HCT116 (cell line): Measurements from ENCODE around the gene PNKP. TPM values are rescaled to one million over a fixed set of nuclear protein-coding genes. Genes with fewer than 3 reads are reported as not detected.

ENCODE experiments used
- ATAC-seq: fragments of 200-7000 bp; cut with Tn5 transposase; 2 replicates; pipeline ENCODE4 v1.9.1; 2020; ENCODE audit warnings: mild to moderate bottlenecking, moderate library complexity
- BruUV-seq: library from RNA; stranded (reverse); fragments of 400-500 nt; replicated peaks from 2 replicates; lab custom pipeline; 2021; lab: Mats Ljungman, UMichigan
- CTCF ChIA-PET: fragments of 300-600 bp; sonication (Branson Sonifier 250); formaldehyde crosslinking; loops from one replicate; lab custom pipeline; 2021; ENCODE audit warnings: antibody characterized with exemption; lab: Charles Lee
- POLR2A ChIA-PET: fragments of 300-600, 350-600 bp; sonication (Branson Sonifier 250); formaldehyde crosslinking; loops from one replicate; lab custom pipeline; 2021; ENCODE audit warnings: antibody characterized with exemption; lab: Charles Lee
- RAD21 ChIA-PET, 2 experiments: fragments of 300-600 bp; sonication (Branson Sonifier 250); formaldehyde crosslinking; loops; one replicate each; lab custom pipeline; 2023; ENCODE audit warnings: low total read pairs in 2 of 2; ENCODE audit not compliant: uncharacterized antibody in 2 of 2, unreplicated experiment in 2 of 2, low non-redundant PET in 1 of 2; lab: Charles Lee
- DNase-seq: peaks from one replicate; pipeline ENCODE4 v3.0.0-alpha.2; 2010; ENCODE audit warnings: low read depth, low spot score
- H2AFZ ChIP-seq: fragments of 200-600 bp; shearing (Covaris generic), sonication (generic); 2 replicates; pipeline ENCODE4 v1.6.1; 2017; ENCODE audit warnings: low read depth, mixed run types, mixed read lengths, antibody characterized with exemption, low read length; ENCODE audit not compliant: poor library complexity, severe bottlenecking
- H3K27ac ChIP-seq: 2 replicates; pipeline ENCODE4 v1.5.1; 2012; ENCODE audit warnings: low read depth, low read length
- H3K27me3 ChIP-seq: fragments of 200-600 bp; sonication (generic); 2 replicates; pipeline ENCODE4 v1.6.1; 2016; ENCODE audit warnings: mixed run types, low read length, mixed read lengths; ENCODE audit not compliant: insufficient read depth
- H3K36me3 ChIP-seq, 2 experiments: fragments of 200-500 bp in 1 of 2; fragments of 200-600 bp in 1 of 2; sonication (Bioruptor generic) in 1 of 2; sonication (generic) in 1 of 2; 2 replicates each; pipeline versions ENCODE4 v1.5.1 to v1.6.1; 2014 to 2016; ENCODE audit warnings: low read length in 2 of 2, inconsistent platforms in 1 of 2, mixed read lengths in 1 of 2, mixed run types in 1 of 2; ENCODE audit not compliant: insufficient read depth in 2 of 2, control insufficient read depth in 1 of 2
- H3K4me1 ChIP-seq, 2 experiments: fragments of 200-600 bp in 1 of 2; sonication (generic) in 1 of 2; 2 replicates each; pipeline versions ENCODE4 v1.5.1 to v1.6.1; 2012 to 2017; ENCODE audit warnings: low read length in 2 of 2, inconsistent platforms in 1 of 2, mild to moderate bottlenecking in 1 of 2, mixed read lengths in 1 of 2, mixed run types in 1 of 2, moderate library complexity in 1 of 2; ENCODE audit not compliant: insufficient read depth in 2 of 2, control insufficient read depth in 1 of 2
- H3K4me2 ChIP-seq: fragments of 200-600 bp; sonication (generic); 2 replicates; pipeline ENCODE4 v1.6.1; 2017; ENCODE audit warnings: mixed run types, low read length, mixed read lengths
- H3K4me3 ChIP-seq, 2 experiments: fragments of 200-600 bp in 1 of 2; sonication (generic) in 1 of 2; replicated peaks in 1 of 2; 2 replicates each; pipeline ENCODE4 v1.5.1; 2011 to 2016; ENCODE audit warnings: low read length in 2 of 2, control low read depth in 1 of 2, low read depth in 1 of 2, mild to moderate bottlenecking in 1 of 2, mixed read lengths in 1 of 2, mixed run types in 1 of 2
- H3K79me2 ChIP-seq: fragments of 200-600 bp; sonication (generic); 2 replicates; pipeline ENCODE4 v1.6.1; 2017; ENCODE audit warnings: mild to moderate bottlenecking, mixed run types, low read length, moderate library complexity, mixed read lengths; ENCODE audit not compliant: insufficient read depth
- H3K9ac ChIP-seq: fragments of 200-600 bp; sonication (generic); 2 replicates; pipeline ENCODE4 v1.6.1; 2016; ENCODE audit warnings: low read length, mixed read lengths
- H3K9me2 ChIP-seq: fragments of 200-600 bp; sonication (generic), shearing (Covaris generic); 2 replicates; pipeline ENCODE4 v1.6.1; 2017; ENCODE audit warnings: mixed run types, mild to moderate bottlenecking, moderate library complexity; ENCODE audit not compliant: insufficient read depth
- H3K9me3 ChIP-seq, 2 experiments: fragments of 200-500 bp in 1 of 2; fragments of 200-600 bp in 1 of 2; sonication (Bioruptor generic) in 1 of 2; sonication (generic) in 1 of 2; 2 replicates each; pipeline ENCODE4 v1.6.1; 2014 to 2017; ENCODE audit warnings: low read length in 2 of 2, mixed read lengths in 2 of 2, inconsistent platforms in 1 of 2, low read depth in 1 of 2, mild to moderate bottlenecking in 1 of 2, mixed run types in 1 of 2, moderate library complexity in 1 of 2; ENCODE audit not compliant: control insufficient read depth in 1 of 2, insufficient read depth in 1 of 2
- H4K20me1 ChIP-seq: fragments of 200-600 bp; sonication (generic), shearing (Covaris generic); 2 replicates; pipeline ENCODE4 v1.6.1; 2017; ENCODE audit warnings: mixed run types, mild to moderate bottlenecking, moderate library complexity; ENCODE audit not compliant: insufficient read depth
- ATF3 ChIP-seq: IDR thresholded peaks from 2 replicates; pipeline ENCODE4 v1.6.1; 2012
- CBX3 ChIP-seq: IDR thresholded peaks from 2 replicates; pipeline ENCODE4 v1.6.1; 2012; ENCODE audit warnings: low read depth
- CTCF ChIP-seq, 3 experiments: fragments of 200-600 bp in 1 of 3; sonication (generic) in 1 of 3; IDR thresholded peaks in 2 of 3; conservative IDR thresholded peaks in 1 of 3; 2 replicates each; pipeline ENCODE4 v1.5.1; 2012 to 2017; ENCODE audit warnings: low read depth in 2 of 3, low read length in 2 of 3, antibody characterized with exemption in 1 of 3, borderline replicate concordance in 1 of 3, control low read depth in 1 of 3, mild to moderate bottlenecking in 1 of 3, mixed read lengths in 1 of 3, mixed run types in 1 of 3, moderate library complexity in 1 of 3; ENCODE audit not compliant: insufficient read depth in 1 of 3
- EGR1 ChIP-seq: IDR thresholded peaks from 2 replicates; pipeline ENCODE4 v1.6.1; 2012; ENCODE audit warnings: low read depth
- ELF1 ChIP-seq: IDR thresholded peaks from 2 replicates; pipeline ENCODE4 v1.6.1; 2012; ENCODE audit warnings: low read depth, borderline replicate concordance
- EZH2phosphoT487 ChIP-seq: fragments of 200-600 bp; IDR thresholded peaks from 2 replicates; pipeline ENCODE4 v1.6.1; 2018; ENCODE audit warnings: antibody characterized with exemption, borderline replicate concordance
- FOSL1 ChIP-seq: IDR thresholded peaks from 2 replicates; pipeline ENCODE4 v1.6.1; 2012; ENCODE audit warnings: low read depth
- JUND ChIP-seq: IDR thresholded peaks from 2 replicates; pipeline ENCODE4 v1.6.1; 2012
- MAX ChIP-seq: IDR thresholded peaks from 2 replicates; pipeline ENCODE4 v1.6.1; 2012
- POLR2A ChIP-seq: IDR thresholded peaks from 2 replicates; pipeline ENCODE4 v1.7.0; 2011; ENCODE audit warnings: borderline replicate concordance; ENCODE audit not compliant: insufficient read depth, insufficient read length; ENCODE audit errors: extremely low read depth
- RAD21 ChIP-seq: IDR thresholded peaks from 2 replicates; pipeline ENCODE4 v1.6.1; 2012; ENCODE audit warnings: low read depth, mild to moderate bottlenecking
- REST ChIP-seq: IDR thresholded peaks from 2 replicates; pipeline ENCODE4 v1.6.1; 2012; ENCODE audit warnings: low read depth
- SIN3A ChIP-seq: IDR thresholded peaks from 2 replicates; pipeline ENCODE4 v1.6.1; 2012; ENCODE audit warnings: low read depth
- SP1 ChIP-seq: IDR thresholded peaks from 2 replicates; pipeline ENCODE4 v1.6.1; 2012; ENCODE audit warnings: low read depth
- TCF7L2 ChIP-seq: IDR thresholded peaks from 2 replicates; pipeline ENCODE4 v1.7.0; 2011; ENCODE audit warnings: borderline replicate concordance, inconsistent platforms; ENCODE audit not compliant: insufficient read depth, insufficient read length; ENCODE audit errors: extremely low read depth
- YY1 ChIP-seq: IDR thresholded peaks from 2 replicates; pipeline ENCODE4 v1.6.1; 2011; ENCODE audit warnings: low read length, low read depth, moderate library complexity, mild to moderate bottlenecking; ENCODE audit not compliant: insufficient replicate concordance; ENCODE audit errors: extremely low read depth
- ZBTB33 ChIP-seq: IDR thresholded peaks from 2 replicates; pipeline ENCODE4 v1.6.1; 2011; ENCODE audit warnings: mild to moderate bottlenecking, low read length, moderate library complexity; ENCODE audit not compliant: insufficient replicate concordance; ENCODE audit errors: extremely low read depth
- ZFX ChIP-seq: fragments of 450-650 bp; IDR thresholded peaks from 2 replicates; pipeline ENCODE4 v1.6.1; 2017
- ZNF274 ChIP-seq: fragments of 200-500 bp; sonication (Bioruptor generic); IDR thresholded peaks from 2 replicates; pipeline ENCODE4 v1.6.1; 2014; ENCODE audit warnings: mild to moderate bottlenecking, low read depth, low read length, inconsistent platforms
- intact Hi-C: fragments of 100-400 bp; cut with micrococcal nuclease; formaldehyde crosslinking; loops from 2 replicates; pipeline ENCODE4 v1.10.0; 2022
- total RNA-seq: library from RNA; stranded (reverse); gene quantifications from one replicate; pipeline ENCODE4 v1.2.1, GENCODE V29; 2021; ENCODE audit not compliant: unreplicated experiment

PNKP gene
- total RNA-seq, 1 experiment from 2014 or later, result 129 TPM

GRCh38 chr19:49904136-49904535 lies 36.8 kb upstream of the PNKP start:
- no TSS peak for BruUV-seq
- CTCF ChIA-PET, result no interaction called here

More at GRCh38 chr19:49904136-49904535, 36.8 kb upstream of the PNKP start:
- DNase-seq, result no peak
- H3K36me3 ChIP-seq, result peaks cover 4 to 26% of the 10 kb centered on the region in 2 experiments; a peak in 3 of 4 replicates
- no peak overlapping the region for H3K4me2 ChIP-seq
- H4K20me1 ChIP-seq, result no peaks in the 10 kb centered on the region
- no peak overlapping the region for H3K9ac ChIP-seq
- no peaks in the 10 kb centered on the region for H3K9me2 ChIP-seq
- no peak for ATAC-seq
- H3K79me2 ChIP-seq, result peaks cover 4% of the 10 kb centered on the region; the same call in 1 of the 2 replicates
- no peaks in the 10 kb centered on the region for H3K27me3 ChIP-seq
- no peaks in the 10 kb centered on the region for H3K4me1 ChIP-seq
- no peak overlapping the region for H3K4me3 ChIP-seq
- H2AFZ ChIP-seq, result no peak overlapping the region
- TF ChIP-seq ZBTB33 (no peak), TCF7L2 (no peak), EGR1 (no peak), REST (no peak), MAX (no peak), RAD21 (no peak), ZNF274 (no peak), JUND (no peak), ELF1 (no peak), YY1 (no peak), ATF3 (no peak), SIN3A (no peak), EZH2phosphoT487 (no peak), SP1 (no peak), CBX3 (no peak), CTCF (IDR thresholded peaks at IDR 0.05 in 2 of 3, conservative IDR thresholded peaks at IDR 0.05 in 1 of 3; ENCODE audit: borderline replicate concordance in 1 of 3, insufficient read depth in 1 of 3, low read depth in 2 of 3, low read length in 2 of 3) (no peak), ZFX (no peak), FOSL1 (no peak), POLR2A (no peak)
- no peak overlapping the region for H3K27ac ChIP-seq
- intact Hi-C loops, result no loop called here
- ChIA-PET RAD21 (no interaction called here), POLR2A (no interaction called here)
- H3K9me3 ChIP-seq, result no peaks in the 10 kb centered on the region
